Uterus (tissue), 4 donors: ENCODE data around the gene DHX40. TPM values are rescaled to one million over a fixed set of nuclear protein-coding genes. Genes with fewer than 3 reads are reported as not detected.

Experiments used
- DNase-seq, 2 donors: peaks; one replicate each; pipeline ENCODE4 v3.0.0-alpha.2; 2019 to 2020
- H3K27ac ChIP-seq, 2 donors: fragments of 200-600 bp; sonication (generic); 1 replicate in 1 of 2; 2 replicates in 1 of 2; pipeline ENCODE4 v1.5.1; 2016 to 2018
- H3K27me3 ChIP-seq, 2 donors: fragments of 200-600 bp; sonication (generic); one replicate each; pipeline ENCODE4 v1.5.1; 2018 to 2019; ENCODE audit warnings: control low read depth in 1 of 2
- H3K36me3 ChIP-seq, 2 donors: fragments of 200-600 bp; sonication (generic); one replicate each; pipeline ENCODE4 v1.5.1; 2019; ENCODE audit warnings: control low read depth in 1 of 2
- H3K4me1 ChIP-seq, 2 donors: fragments of 200-600 bp; sonication (generic); one replicate each; pipeline ENCODE4 v1.5.1; 2018 to 2019; ENCODE audit warnings: control low read depth in 1 of 2
- H3K4me3 ChIP-seq, 2 donors: fragments of 200-600 bp; sonication (generic); 1 replicate in 1 of 2; 2 replicates in 1 of 2; pipeline ENCODE4 v1.5.1; 2018 to 2019; ENCODE audit warnings: mild to moderate bottlenecking in 1 of 2
- H3K9me3 ChIP-seq, 2 donors: fragments of 200-600 bp; sonication (generic); one replicate each; pipeline ENCODE4 v1.5.1; 2019; ENCODE audit warnings: control low read depth in 1 of 2
- POLR2A ChIP-seq, 2 donors: fragments of 450-650 bp; IDR thresholded peaks; one replicate each; pipeline ENCODE4 v1.6.1; 2016; ENCODE audit warnings: antibody characterized with exemption in 2 of 2, mild to moderate bottlenecking in 1 of 2, moderate library complexity in 1 of 2
- intact Hi-C: fragments of 100-400 bp; cut with DNase I; formaldehyde crosslinking; loops from one replicate; pipeline ENCODE4 v1.15.1; 2023; ENCODE audit warnings: low total_unique reads
- total RNA-seq, 4 donors: library from RNA; depleted of rRNA in 3 of 4; stranded (reverse); fragments of >200 nt in 3 of 4; gene quantifications; one replicate each; pipeline versions ENCODE4 v1.1.0 to v1.2.4, GENCODE V29; 2014 to 2023
- TF ChIP-seq, protein P1 (sequence below), 4 experiments: fragments of 200-600 bp in 2 of 4; fragments of 450-650 bp in 2 of 4; sonication (generic) in 2 of 4; IDR thresholded peaks; one replicate each; pipeline ENCODE4 v1.5.1; 2016 to 2019; ENCODE audit warnings: antibody characterized with exemption in 4 of 4, mild to moderate bottlenecking in 2 of 4, moderate library complexity in 1 of 4
- donor health status: DM: yes; HTN: yes; CAD: no.

DHX40 gene
- total RNA-seq, 4 donors from 2014 or later: 15.0 to 113 (median 29.8) TPM

DNA sequence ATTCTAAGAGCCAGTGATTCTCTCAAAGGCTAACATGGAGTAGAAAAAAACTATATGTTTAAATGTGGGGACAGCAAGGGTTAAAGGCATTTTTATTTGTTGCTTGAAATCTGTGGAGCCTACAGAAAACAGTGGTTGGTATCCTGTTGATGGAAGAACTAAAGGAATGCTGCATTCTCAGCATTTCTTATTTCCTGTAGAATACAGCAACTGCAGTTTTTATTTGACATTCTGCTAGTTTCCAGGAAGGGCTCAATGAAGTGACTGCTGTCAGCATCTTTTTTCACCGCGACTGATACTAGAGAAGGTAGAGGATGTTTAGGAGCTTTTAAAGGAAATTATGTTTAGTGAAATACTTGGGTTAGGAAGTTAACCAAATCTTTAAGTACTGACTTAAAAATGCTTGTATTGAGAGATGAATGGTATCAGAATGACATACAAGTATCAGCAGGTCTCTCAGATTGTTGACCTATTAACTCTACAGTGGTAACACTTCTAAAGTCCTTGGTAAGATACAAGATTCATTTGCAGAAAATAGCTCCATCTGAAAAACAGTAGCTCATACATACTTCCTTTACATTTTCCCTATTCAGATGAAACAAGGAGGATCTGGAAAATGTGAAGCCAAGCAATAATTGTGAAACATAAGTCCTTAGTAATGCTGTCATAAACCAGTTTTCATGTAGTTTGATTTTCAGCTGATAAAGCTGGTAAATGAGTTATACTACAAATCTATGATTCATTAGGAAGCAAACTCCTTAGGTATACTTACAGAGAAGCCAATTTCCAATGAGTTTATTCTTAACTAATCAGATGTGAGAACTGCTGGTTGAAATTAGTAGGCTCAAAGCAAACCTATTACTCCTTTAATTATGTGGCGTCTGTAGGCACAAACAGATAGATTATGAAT is 69.5 kb downstream of the DHX40 start:
- Histone ChIP-seq H3K27me3 (no peaks in the 10 kb centered on the region), H3K4me3 (no peak overlapping the region), H3K27ac (no peak overlapping the region), H3K9me3 (no peaks in the 10 kb centered on the region), H3K4me1 (no peaks in the 10 kb centered on the region), H3K36me3 (no peaks in the 10 kb centered on the region)
- no peak for TF ChIP-seq POLR2A (IDR thresholded peaks at IDR 0.05)
- TF ChIP-seq, protein P1, sequence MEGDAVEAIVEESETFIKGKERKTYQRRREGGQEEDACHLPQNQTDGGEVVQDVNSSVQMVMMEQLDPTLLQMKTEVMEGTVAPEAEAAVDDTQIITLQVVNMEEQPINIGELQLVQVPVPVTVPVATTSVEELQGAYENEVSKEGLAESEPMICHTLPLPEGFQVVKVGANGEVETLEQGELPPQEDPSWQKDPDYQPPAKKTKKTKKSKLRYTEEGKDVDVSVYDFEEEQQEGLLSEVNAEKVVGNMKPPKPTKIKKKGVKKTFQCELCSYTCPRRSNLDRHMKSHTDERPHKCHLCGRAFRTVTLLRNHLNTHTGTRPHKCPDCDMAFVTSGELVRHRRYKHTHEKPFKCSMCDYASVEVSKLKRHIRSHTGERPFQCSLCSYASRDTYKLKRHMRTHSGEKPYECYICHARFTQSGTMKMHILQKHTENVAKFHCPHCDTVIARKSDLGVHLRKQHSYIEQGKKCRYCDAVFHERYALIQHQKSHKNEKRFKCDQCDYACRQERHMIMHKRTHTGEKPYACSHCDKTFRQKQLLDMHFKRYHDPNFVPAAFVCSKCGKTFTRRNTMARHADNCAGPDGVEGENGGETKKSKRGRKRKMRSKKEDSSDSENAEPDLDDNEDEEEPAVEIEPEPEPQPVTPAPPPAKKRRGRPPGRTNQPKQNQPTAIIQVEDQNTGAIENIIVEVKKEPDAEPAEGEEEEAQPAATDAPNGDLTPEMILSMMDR (IDR thresholded peaks at IDR 0.05): no peak
- DNase-seq: no peak
- intact Hi-C loops: no loop called here

DNA sequence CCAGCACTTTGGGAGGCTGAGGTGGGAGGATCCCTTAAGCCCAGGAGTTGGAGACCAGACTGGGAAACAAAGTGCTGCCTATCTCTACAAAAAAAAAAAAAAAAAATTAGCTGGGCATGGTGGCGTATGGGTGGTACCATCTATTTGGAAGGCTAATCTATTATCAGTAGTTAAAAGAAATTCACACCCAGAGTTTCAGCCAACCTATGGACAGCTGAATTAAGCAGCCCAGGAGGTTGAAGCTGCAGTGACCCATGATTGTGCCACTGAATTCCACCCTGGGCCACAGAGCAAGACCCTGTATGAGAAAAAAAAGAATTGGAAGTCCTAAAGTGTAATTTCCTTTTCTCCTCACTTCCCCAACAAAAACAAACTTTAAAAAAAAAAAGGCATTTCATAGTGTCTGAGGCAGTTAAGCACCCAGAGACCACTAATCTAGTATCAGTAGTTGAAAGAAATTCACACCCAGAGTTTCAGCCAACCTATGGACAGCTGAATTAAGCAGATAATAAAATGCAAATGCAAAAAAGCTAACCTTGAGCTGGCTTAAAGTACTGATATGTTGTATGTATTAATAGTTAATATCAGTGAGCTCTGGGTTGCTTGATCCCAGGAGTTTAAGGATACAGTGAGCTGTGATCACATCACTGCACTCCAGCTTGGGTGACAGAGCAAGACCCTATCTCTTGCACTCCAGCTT is 72.4 kb downstream of the DHX40 start:
- no peak overlapping the region for H3K27ac ChIP-seq
- DNase-seq: no peak
- no peak overlapping the region for H3K4me3 ChIP-seq
- no peaks in the 10 kb centered on the region for H3K27me3 ChIP-seq
- intact Hi-C loops: no loop called here
- peaks cover 0 to 3% of the 10 kb centered on the region in 2 donors for H3K4me1 ChIP-seq
- H3K36me3 ChIP-seq: no peaks in the 10 kb centered on the region
- no peak for TF ChIP-seq POLR2A (IDR thresholded peaks at IDR 0.05)
- TF ChIP-seq, protein P1 (IDR thresholded peaks at IDR 0.05): no peak
- H3K9me3 ChIP-seq: no peaks in the 10 kb centered on the region

DNA sequence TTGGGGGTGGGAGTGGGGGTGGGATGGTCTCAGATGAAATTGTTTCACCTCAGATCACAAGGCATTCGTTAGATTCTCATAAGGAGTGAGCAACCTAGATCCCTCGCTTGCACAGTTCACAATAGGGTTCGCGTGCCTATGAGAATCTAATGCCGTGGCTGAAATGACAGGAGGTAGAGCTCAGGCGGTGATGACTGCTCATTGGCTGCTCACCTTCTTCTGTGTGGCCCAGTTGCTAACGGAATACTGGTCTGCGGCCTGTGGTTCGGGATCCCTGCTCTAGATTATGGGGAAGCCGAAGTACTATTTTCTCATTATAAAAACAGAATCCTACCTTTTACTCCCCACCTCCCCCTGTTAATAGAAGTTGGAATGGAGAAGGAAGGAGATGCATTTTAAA is 73.1 kb downstream of the DHX40 start:
- TF ChIP-seq POLR2A (IDR thresholded peaks at IDR 0.05): no peak
- TF ChIP-seq, protein P1 (IDR thresholded peaks at IDR 0.05): no peak
- intact Hi-C loops: no loop called here
- H3K9me3 ChIP-seq: no peaks in the 10 kb centered on the region
- H3K4me3 ChIP-seq: no peak overlapping the region
- peaks cover 0 to 6% of the 10 kb centered on the region in 2 donors for H3K4me1 ChIP-seq
- no peaks in the 10 kb centered on the region for H3K27me3 ChIP-seq
- no peaks in the 10 kb centered on the region for H3K36me3 ChIP-seq
- no peak overlapping the region for H3K27ac ChIP-seq
- no peak for DNase-seq

DNA sequence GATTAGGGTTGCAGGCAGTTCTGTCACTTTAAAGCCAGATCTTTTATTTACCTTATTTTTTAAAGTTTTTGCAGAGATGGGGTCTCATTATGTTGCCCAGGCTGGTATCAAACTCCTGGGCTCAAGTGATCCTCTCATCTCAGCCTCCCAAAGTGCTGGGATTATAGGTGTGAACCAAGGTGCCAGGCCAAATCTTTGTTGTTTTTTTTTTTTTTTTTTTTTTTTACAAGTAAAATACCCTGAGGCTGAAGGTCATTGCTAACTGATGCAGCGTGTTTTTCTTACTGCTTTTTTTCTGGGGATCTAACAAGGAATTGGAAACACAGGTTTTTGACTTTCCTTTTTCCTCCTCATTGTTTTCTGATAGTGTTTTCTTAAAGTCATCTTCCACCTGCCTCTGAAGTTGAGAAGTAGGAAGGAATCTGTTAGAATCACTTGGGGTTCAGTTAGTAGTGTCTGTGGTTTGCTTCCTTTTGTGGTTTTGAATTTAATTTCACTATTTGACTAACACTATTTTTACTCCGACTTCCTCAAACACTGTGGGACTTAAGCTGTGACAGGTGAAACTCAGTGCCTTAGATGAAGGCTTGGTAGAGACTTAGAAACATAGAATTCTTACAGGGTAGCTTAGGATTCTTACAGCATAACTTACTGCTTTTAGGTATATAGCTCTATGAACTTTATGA is 76.5 kb downstream of the DHX40 start:
- TF ChIP-seq, protein P1 (IDR thresholded peaks at IDR 0.05): no peak
- no peak for TF ChIP-seq POLR2A (IDR thresholded peaks at IDR 0.05)
- Histone ChIP-seq H3K9me3 (no peaks in the 10 kb centered on the region), H3K27me3 (no peaks in the 10 kb centered on the region), H3K36me3 (no peaks in the 10 kb centered on the region), H3K4me3 (no peak overlapping the region), H3K27ac (no peak overlapping the region), H3K4me1 (peaks cover 0 to 8% of the 10 kb centered on the region in 2 donors)
- intact Hi-C loops: no loop called here
- DNase-seq: no peak
